Fibroblast of lung (primary cell): Measurements from ENCODE around the gene ZNF281.

Source experiments
- EZH2 ChIP-seq: IDR thresholded peaks from 2 replicates; pipeline ENCODE4 v1.5.1; 2012; ENCODE audit warnings: low read length, control low read depth, mild to moderate bottlenecking; ENCODE audit errors: missing control alignments
- TF ChIP-seq, protein P1 (sequence below), 2 donors: IDR thresholded peaks in 1 of 2; conservative IDR thresholded peaks in 1 of 2; 1 replicate in 1 of 2; 2 replicates in 1 of 2; pipeline ENCODE4 v1.5.1; 2011 to 2012; ENCODE audit warnings: low read length in 2 of 2, control low read depth in 1 of 2, inconsistent platforms in 1 of 2, low read depth in 1 of 2, mild to moderate bottlenecking in 1 of 2

DNA sequence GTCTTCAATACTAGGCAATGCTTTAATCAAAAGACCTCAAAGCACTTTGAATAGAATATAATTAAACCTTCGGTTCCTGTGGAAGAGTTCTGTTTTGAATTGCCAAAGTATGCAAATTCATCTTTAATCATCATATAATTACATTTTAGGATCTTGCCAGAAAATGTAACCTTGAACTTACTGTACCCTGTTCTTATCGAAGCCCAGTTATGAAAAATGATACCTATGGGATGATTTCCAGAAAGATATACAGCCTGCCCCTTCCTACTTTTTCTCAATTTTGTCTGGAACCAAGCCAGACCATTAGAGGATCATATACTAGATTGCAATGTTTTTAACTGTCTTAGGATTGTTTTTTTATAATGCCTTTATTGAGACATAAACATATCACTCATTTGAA lies 34.0 kb upstream of the ZNF281 start:
- TF ChIP-seq, protein P1, sequence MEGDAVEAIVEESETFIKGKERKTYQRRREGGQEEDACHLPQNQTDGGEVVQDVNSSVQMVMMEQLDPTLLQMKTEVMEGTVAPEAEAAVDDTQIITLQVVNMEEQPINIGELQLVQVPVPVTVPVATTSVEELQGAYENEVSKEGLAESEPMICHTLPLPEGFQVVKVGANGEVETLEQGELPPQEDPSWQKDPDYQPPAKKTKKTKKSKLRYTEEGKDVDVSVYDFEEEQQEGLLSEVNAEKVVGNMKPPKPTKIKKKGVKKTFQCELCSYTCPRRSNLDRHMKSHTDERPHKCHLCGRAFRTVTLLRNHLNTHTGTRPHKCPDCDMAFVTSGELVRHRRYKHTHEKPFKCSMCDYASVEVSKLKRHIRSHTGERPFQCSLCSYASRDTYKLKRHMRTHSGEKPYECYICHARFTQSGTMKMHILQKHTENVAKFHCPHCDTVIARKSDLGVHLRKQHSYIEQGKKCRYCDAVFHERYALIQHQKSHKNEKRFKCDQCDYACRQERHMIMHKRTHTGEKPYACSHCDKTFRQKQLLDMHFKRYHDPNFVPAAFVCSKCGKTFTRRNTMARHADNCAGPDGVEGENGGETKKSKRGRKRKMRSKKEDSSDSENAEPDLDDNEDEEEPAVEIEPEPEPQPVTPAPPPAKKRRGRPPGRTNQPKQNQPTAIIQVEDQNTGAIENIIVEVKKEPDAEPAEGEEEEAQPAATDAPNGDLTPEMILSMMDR (conservative IDR thresholded peaks at IDR 0.05 in 1 of 2, IDR thresholded peaks at IDR 0.05 in 1 of 2; ENCODE audit: low read depth in 1 of 2, low read length in 2 of 2): no peak
- TF ChIP-seq EZH2: no peak
